HFF-Myc (cell line): ENCODE results near the gene MAP3K5.
"Not testable (repeated sequence)": the region's sequence is repeated elsewhere in the genome, so short reads cannot be mapped to it uniquely, and the experiment has no call there.

Experiments used
- DNase-seq: peaks from one replicate; pipeline ENCODE4 v3.0.0-alpha.2; 2011; ENCODE audit warnings: low read depth; ENCODE audit errors: extremely low read depth
- H3K4me3 ChIP-seq: replicated peaks from 2 replicates; pipeline ENCODE4 v1.5.1; 2011; ENCODE audit warnings: low read depth, mild to moderate bottlenecking, control low read depth, low read length
- CTCF ChIP-seq: IDR thresholded peaks from 2 replicates; pipeline ENCODE4 v1.5.1; 2012; ENCODE audit warnings: mild to moderate bottlenecking, low read depth, low read length, control low read depth; ENCODE audit errors: missing control alignments

The MAP3K5 gene

GRCh38 chr6:136718476-136718875 is 73.8 kb downstream of the MAP3K5 start:
- no peak overlapping the region for H3K4me3 ChIP-seq
- no peak for DNase-seq
- no peak for TF ChIP-seq CTCF

- TF ChIP-seq CTCF = no peak
- H3K4me3 ChIP-seq = no peak overlapping the region
- DNase-seq = no peak
These were observed 74.6 kb downstream of the MAP3K5 start for GRCh38 chr6:136717716-136717990.

DNA sequence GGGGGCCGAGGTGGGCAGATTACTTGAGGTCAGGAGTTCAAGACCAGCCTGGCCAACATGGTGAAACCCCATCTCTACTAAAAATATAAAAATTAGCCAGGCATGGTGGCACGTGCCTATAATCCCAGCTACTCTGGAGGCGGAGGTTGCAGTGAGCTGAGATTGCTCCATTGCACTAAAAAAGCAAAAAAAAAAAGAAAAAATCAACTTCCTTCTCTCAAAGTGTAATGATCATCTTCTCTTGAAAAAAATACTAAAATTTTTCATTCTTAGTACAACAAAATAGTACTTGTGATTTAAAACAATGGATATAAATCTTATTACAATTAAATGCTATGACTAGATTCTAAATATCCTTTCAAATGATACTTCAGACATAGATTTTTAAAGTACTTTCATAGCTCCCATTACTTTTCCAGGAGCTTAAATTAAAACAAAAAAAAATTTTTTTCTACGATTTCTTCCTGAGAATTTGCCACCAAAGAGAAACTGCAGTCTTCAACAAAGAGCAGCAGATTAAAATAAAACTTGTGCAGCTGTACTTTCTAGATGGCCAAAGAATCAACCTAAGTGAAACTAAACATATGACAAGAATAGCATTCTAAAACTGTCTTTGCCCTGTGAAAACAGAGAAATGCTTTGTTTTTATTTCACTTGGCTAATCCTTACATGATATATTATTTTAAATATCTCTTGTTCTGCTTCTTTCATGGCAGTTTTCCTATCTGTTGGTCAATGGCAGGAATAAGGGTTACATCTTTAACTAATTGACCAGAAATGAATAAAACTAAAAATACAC is 75.2 kb downstream of the MAP3K5 start:
- DNase-seq = no peak
- TF ChIP-seq CTCF = no peak
- no peak overlapping the region for H3K4me3 ChIP-seq

DNA sequence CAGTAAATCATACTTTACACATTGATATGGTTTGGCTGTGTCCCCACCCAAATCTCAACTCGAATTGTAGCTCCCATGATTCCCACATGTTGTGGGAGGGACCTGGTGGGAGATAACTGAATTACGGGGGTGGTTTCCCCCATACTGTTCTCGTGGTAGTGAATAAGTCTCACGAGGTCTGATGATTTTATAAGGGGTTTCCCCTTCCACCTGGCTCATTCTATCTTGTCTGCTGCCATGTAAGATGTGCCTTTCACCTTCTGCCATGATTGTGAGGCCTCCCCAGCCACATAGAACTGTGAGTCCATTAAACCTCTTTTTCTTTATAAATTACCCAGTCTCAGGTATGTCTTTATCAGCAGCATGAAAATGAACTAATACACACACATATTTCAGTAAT is 79.6 kb downstream of the MAP3K5 start:
- H3K4me3 ChIP-seq, DNase-seq: not testable (repeated sequence)

GRCh38 chr6:136711644-136712043 is 80.6 kb downstream of the MAP3K5 start:
- TF ChIP-seq CTCF = no peak
- no peak for DNase-seq
- no peak overlapping the region for H3K4me3 ChIP-seq

GRCh38 chr6:136710877-136711552 is 81.3 kb downstream of the MAP3K5 start:
- TF ChIP-seq CTCF = no peak
- DNase-seq = no peak
- no peak overlapping the region for H3K4me3 ChIP-seq

GRCh38 chr6:136709429-136709828 is 82.8 kb downstream of the MAP3K5 start:
- no peak overlapping the region for H3K4me3 ChIP-seq
- DNase-seq = no peak
- no peak for TF ChIP-seq CTCF
